Neural cell (in vitro differentiated cells): ENCODE measurements around the gene STAT5B. TPM values are rescaled to one million over a fixed set of nuclear protein-coding genes. Genes with fewer than 3 reads are reported as not detected.
"Not testable (repeated sequence)": the region's sequence is repeated elsewhere in the genome, so short reads cannot be mapped to it uniquely, and the experiment has no call there.

Experiments used
- H2AFZ ChIP-seq: fragments of 200-600, 300-800 bp; sonication (generic), shearing (Covaris generic); 2 replicates; pipeline ENCODE4 v1.6.0; 2014; ENCODE audit warnings: low read depth, mild to moderate bottlenecking, antibody characterized with exemption, low read length, moderate library complexity
- H3F3A ChIP-seq: fragments of 200-600 bp; shearing (Covaris generic); 2 replicates; pipeline ENCODE4 v1.6.1; 2016; ENCODE audit warnings: mild to moderate bottlenecking, moderate library complexity, mixed read lengths, antibody characterized with exemption, low read length; ENCODE audit not compliant: insufficient read depth, poor library complexity, severe bottlenecking
- H3K27ac ChIP-seq: fragments of 200-600, 300-800 bp; sonication (generic), shearing (Covaris generic); 2 replicates; pipeline ENCODE4 v1.5.1; 2014; ENCODE audit warnings: mild to moderate bottlenecking, low read length, moderate library complexity
- H3K27me3 ChIP-seq: fragments of 300-800, 200-600 bp; sonication (generic), shearing (Covaris generic); 2 replicates; pipeline ENCODE4 v1.6.0; 2014; ENCODE audit warnings: mild to moderate bottlenecking, low read depth, low read length, moderate library complexity; ENCODE audit not compliant: insufficient read depth
- H3K36me3 ChIP-seq: fragments of 300-800, 200-600 bp; sonication (generic), shearing (Covaris generic); 2 replicates; pipeline ENCODE4 v1.5.1; 2014; ENCODE audit warnings: mild to moderate bottlenecking, antibody characterized with exemption, low read length, moderate library complexity; ENCODE audit not compliant: insufficient read depth
- H3K4me2 ChIP-seq: fragments of 300-800, 200-600 bp; sonication (generic), shearing (Covaris generic); 2 replicates; pipeline ENCODE4 v1.6.0; 2014; ENCODE audit warnings: mild to moderate bottlenecking, low read length
- H3K4me3 ChIP-seq: fragments of 300-800, 200-600 bp; sonication (generic), shearing (Covaris generic); 2 replicates; pipeline ENCODE4 v1.5.1; 2014; ENCODE audit warnings: mild to moderate bottlenecking, low read length, moderate library complexity
- H3K79me2 ChIP-seq: fragments of 200-600 bp; shearing (Covaris generic); replicated peaks from 2 replicates; pipeline ENCODE4 v1.6.0; 2014; ENCODE audit warnings: mild to moderate bottlenecking, low read length, moderate library complexity; ENCODE audit not compliant: insufficient read depth
- H3K9ac ChIP-seq: fragments of 300-800, 200-600 bp; sonication (generic), shearing (Covaris generic); 2 replicates; pipeline ENCODE4 v1.6.1; 2016; ENCODE audit warnings: mild to moderate bottlenecking, low read length, mixed read lengths
- H3K9me2 ChIP-seq: fragments of 200-600 bp; shearing (Covaris generic); 2 replicates; pipeline ENCODE4 v1.6.1; 2016; ENCODE audit warnings: mild to moderate bottlenecking, low read length, mixed read lengths; ENCODE audit not compliant: insufficient read depth
- H3K9me3 ChIP-seq: fragments of 200-600, 300-800 bp; sonication (generic), shearing (Covaris generic); 2 replicates; pipeline ENCODE4 v1.6.1; 2016; ENCODE audit warnings: mild to moderate bottlenecking, mixed run types, low read length, moderate library complexity, mixed read lengths
- H4K20me1 ChIP-seq: fragments of 200-600 bp; shearing (Covaris generic); 2 replicates; pipeline ENCODE4 v1.6.1; 2016; ENCODE audit warnings: mild to moderate bottlenecking, mixed run types; ENCODE audit not compliant: insufficient read depth
- EP300 ChIP-seq: fragments of 450-650 bp; conservative IDR thresholded peaks from 2 replicates; pipeline ENCODE4 v1.6.1; 2014; ENCODE audit warnings: antibody characterized with exemption, mild to moderate bottlenecking, moderate library complexity; ENCODE audit not compliant: poor library complexity, severe bottlenecking
- EZH2 ChIP-seq: fragments of 200-600, 300-800 bp; shearing (Covaris generic), sonication (generic); IDR thresholded peaks from 2 replicates; pipeline ENCODE4 v1.6.1; 2014; ENCODE audit warnings: antibody characterized with exemption, low read length, borderline replicate concordance, mild to moderate bottlenecking; ENCODE audit not compliant: insufficient read depth, poor library complexity, severe bottlenecking
- MXI1 ChIP-seq: fragments of 450-650 bp; conservative IDR thresholded peaks from 2 replicates; pipeline ENCODE4 v1.6.1; 2014; ENCODE audit warnings: antibody characterized with exemption, mild to moderate bottlenecking; ENCODE audit not compliant: poor library complexity, severe bottlenecking
- POLR2AphosphoS5 ChIP-seq: IDR thresholded peaks from 2 replicates; pipeline ENCODE4 v1.6.1; 2012
- RAD21 ChIP-seq: fragments of 450-650 bp; conservative IDR thresholded peaks from 2 replicates; pipeline ENCODE4 v1.6.1; 2014; ENCODE audit warnings: antibody characterized with exemption, mild to moderate bottlenecking, moderate library complexity
- SMC3 ChIP-seq: fragments of 450-650 bp; conservative IDR thresholded peaks from 2 replicates; pipeline ENCODE4 v1.6.1; 2014; ENCODE audit warnings: antibody characterized with exemption, mild to moderate bottlenecking, moderate library complexity; ENCODE audit not compliant: poor library complexity
- TAF1 ChIP-seq: IDR thresholded peaks from 2 replicates; pipeline ENCODE4 v1.6.1; 2012; ENCODE audit warnings: low read depth
- polyA plus RNA-seq: library from polyadenylated mRNA; depleted of rRNA; stranded (reverse); fragments of >200 nt; gene quantifications from 2 replicates; pipeline ENCODE4 v1.2.3, GENCODE V29; 2014
- TF ChIP-seq, protein P1 (sequence below): fragments of 450-650 bp; IDR thresholded peaks from 2 replicates; pipeline ENCODE4 v1.5.1; 2014; ENCODE audit warnings: antibody characterized with exemption, mild to moderate bottlenecking, moderate library complexity; ENCODE audit not compliant: poor library complexity, severe bottlenecking
- TF ChIP-seq, protein P2 (sequence below): IDR thresholded peaks from 2 replicates; pipeline ENCODE4 v1.6.1; 2012; ENCODE audit warnings: borderline replicate concordance

The STAT5B gene
- polyA plus RNA-seq, 1 donor from 2014 or later, result 47.4 TPM

DNA sequence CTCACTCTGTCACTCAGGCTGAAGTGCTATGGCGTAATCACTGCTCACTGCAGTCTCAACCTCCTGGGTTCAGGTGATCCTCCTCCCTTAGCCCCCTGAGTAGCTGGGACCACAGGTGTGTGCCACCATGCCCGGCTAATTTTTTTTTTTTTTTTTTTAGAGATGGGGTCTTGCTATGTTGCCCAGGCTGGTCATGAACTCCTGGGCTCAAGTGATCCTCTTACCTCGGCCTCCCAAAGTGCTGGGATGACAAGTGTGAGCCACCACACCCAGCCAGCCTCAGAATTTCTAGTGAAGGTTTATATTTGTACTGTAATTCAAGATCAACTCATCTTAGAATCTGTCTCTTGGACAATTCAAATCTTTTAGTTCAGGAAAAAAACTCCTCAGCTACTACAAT, 32.1 kb downstream of the STAT5B start:
- peaks cover 19% of the 10 kb centered on the region for H3K79me2 ChIP-seq
- not testable (repeated sequence) for H3K4me2 ChIP-seq, H3K27me3 ChIP-seq, H3K27ac ChIP-seq, H3K9me2 ChIP-seq, H3F3A ChIP-seq, H4K20me1 ChIP-seq, H3K9me3 ChIP-seq, H3K4me3 ChIP-seq, H3K9ac ChIP-seq, H3K36me3 ChIP-seq, H2AFZ ChIP-seq

DNA sequence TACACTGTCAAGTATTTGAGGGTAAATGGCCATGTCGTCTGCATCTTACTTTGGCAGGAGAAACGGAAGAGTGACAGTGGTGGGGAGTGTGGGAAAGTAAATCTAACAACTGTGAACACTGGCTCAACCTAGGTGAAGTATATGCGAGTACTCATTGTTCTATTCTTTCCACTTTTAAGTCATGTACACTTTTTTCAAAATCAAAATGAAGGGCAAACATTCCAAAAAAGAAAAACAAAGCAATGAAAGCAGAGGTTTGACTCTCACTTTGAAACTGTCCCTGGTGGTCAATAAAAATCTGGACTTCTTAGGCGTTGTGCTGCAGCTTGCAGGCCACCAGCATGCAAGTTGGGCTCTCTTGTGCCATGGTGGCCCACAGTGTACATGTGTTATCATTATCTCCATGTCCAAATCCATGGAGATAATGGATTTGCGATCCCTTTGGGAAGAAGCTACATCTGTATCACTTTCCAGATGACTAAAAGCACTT, 32.7 kb downstream of the STAT5B start:
- TF ChIP-seq EP300 (no peak), SMC3 (no peak), EZH2 (no peak), MXI1 (no peak), TAF1 (no peak), POLR2AphosphoS5 (no peak), RAD21 (no peak)
- TF ChIP-seq, protein P1, sequence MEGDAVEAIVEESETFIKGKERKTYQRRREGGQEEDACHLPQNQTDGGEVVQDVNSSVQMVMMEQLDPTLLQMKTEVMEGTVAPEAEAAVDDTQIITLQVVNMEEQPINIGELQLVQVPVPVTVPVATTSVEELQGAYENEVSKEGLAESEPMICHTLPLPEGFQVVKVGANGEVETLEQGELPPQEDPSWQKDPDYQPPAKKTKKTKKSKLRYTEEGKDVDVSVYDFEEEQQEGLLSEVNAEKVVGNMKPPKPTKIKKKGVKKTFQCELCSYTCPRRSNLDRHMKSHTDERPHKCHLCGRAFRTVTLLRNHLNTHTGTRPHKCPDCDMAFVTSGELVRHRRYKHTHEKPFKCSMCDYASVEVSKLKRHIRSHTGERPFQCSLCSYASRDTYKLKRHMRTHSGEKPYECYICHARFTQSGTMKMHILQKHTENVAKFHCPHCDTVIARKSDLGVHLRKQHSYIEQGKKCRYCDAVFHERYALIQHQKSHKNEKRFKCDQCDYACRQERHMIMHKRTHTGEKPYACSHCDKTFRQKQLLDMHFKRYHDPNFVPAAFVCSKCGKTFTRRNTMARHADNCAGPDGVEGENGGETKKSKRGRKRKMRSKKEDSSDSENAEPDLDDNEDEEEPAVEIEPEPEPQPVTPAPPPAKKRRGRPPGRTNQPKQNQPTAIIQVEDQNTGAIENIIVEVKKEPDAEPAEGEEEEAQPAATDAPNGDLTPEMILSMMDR, result no peak
- TF ChIP-seq, protein P2, sequence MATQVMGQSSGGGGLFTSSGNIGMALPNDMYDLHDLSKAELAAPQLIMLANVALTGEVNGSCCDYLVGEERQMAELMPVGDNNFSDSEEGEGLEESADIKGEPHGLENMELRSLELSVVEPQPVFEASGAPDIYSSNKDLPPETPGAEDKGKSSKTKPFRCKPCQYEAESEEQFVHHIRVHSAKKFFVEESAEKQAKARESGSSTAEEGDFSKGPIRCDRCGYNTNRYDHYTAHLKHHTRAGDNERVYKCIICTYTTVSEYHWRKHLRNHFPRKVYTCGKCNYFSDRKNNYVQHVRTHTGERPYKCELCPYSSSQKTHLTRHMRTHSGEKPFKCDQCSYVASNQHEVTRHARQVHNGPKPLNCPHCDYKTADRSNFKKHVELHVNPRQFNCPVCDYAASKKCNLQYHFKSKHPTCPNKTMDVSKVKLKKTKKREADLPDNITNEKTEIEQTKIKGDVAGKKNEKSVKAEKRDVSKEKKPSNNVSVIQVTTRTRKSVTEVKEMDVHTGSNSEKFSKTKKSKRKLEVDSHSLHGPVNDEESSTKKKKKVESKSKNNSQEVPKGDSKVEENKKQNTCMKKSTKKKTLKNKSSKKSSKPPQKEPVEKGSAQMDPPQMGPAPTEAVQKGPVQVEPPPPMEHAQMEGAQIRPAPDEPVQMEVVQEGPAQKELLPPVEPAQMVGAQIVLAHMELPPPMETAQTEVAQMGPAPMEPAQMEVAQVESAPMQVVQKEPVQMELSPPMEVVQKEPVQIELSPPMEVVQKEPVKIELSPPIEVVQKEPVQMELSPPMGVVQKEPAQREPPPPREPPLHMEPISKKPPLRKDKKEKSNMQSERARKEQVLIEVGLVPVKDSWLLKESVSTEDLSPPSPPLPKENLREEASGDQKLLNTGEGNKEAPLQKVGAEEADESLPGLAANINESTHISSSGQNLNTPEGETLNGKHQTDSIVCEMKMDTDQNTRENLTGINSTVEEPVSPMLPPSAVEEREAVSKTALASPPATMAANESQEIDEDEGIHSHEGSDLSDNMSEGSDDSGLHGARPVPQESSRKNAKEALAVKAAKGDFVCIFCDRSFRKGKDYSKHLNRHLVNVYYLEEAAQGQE, result no peak
- no peaks in the 10 kb centered on the region for H3K9me3 ChIP-seq
- H3K9ac ChIP-seq, result no peak overlapping the region
- no peaks in the 10 kb centered on the region for H3K9me2 ChIP-seq
- H3F3A ChIP-seq, result no peaks in the 10 kb centered on the region
- H4K20me1 ChIP-seq, result no peaks in the 10 kb centered on the region
- H3K27me3 ChIP-seq, result no peaks in the 10 kb centered on the region
- peaks cover 16% of the 10 kb centered on the region for H3K79me2 ChIP-seq
- no peak overlapping the region for H3K4me2 ChIP-seq
- H3K27ac ChIP-seq, result no peak overlapping the region
- H3K4me3 ChIP-seq, result no peak overlapping the region
- no peak overlapping the region for H2AFZ ChIP-seq
- H3K36me3 ChIP-seq, result no peaks in the 10 kb centered on the region

DNA sequence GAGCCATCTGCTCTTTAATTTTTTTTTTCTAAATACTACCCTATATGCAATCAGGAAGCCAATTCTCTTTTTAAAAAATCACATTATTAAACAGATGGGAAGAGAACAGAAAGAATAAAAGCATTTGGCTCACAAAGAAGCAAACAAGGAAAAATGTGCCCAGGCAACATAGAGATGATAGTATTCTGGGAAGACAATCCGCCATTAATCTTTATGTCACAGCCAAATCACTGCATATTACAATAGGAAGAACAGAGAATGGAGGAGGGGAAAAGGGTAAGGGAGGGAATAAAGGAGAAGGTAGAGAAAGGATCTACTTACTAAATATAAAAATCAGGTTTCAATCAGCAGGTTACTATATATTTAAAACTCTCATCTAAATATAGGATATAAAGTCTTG, 34.3 kb downstream of the STAT5B start:
- peaks cover 13% of the 10 kb centered on the region for H3K79me2 ChIP-seq

More for the DNA sequence above, 34.3 kb downstream of the STAT5B start:
- Histone ChIP-seq H3K9me2 (no peaks in the 10 kb centered on the region), H3K9me3 (no peaks in the 10 kb centered on the region), H3K27ac (peak overlapping the region; percentile 7), H3K36me3 (no peaks in the 10 kb centered on the region), H3K9ac (no peak overlapping the region), H3F3A (no peaks in the 10 kb centered on the region), H3K4me3 (no peak overlapping the region), H3K4me2 (no peak overlapping the region), H3K27me3 (no peaks in the 10 kb centered on the region), H4K20me1 (no peaks in the 10 kb centered on the region), H2AFZ (no peak overlapping the region)
- TF ChIP-seq SMC3, result no peak
- no peak for TF ChIP-seq POLR2AphosphoS5
- TF ChIP-seq, protein P2, result no peak
- no peak for TF ChIP-seq TAF1
- TF ChIP-seq EZH2, result no peak
- TF ChIP-seq EP300, result no peak
- TF ChIP-seq MXI1, result no peak
